GM18861 (cell line): ENCODE measurements around the gene SDK2.
"Not testable (repeated sequence)": the region's sequence is repeated elsewhere in the genome, so short reads cannot be mapped to it uniquely, and the experiment has no call there.

Source experiments
- ATAC-seq: cut with Tn5 transposase; IDR thresholded peaks from one replicate; pipeline ENCODE4 v1.9.1; 2021; ENCODE audit not compliant: unreplicated experiment

SDK2 gene

GRCh38 chr17:73311781-73312641, 332.2 kb downstream of the SDK2 start, which contains the start of gene CDC42EP4:
Gene CDC42EP4, minus strand, starts transcription at chr17:73312001. Its CDS starts 25,501 bp downstream, at chr17:73286500.
- peak; percentile 64 for ATAC-seq

- no peak for ATAC-seq
These were observed 332.8 kb downstream of the SDK2 start for GRCh38 chr17:73311428-73311780.

- ATAC-seq: no peak
These were observed 334.3 kb downstream of the SDK2 start for GRCh38 chr17:73309727-73310596.

GRCh38 chr17:73308959-73309358, 335.3 kb downstream of the SDK2 start:
- ATAC-seq: not testable (repeated sequence)

- no peak for ATAC-seq
These were observed 336.0 kb downstream of the SDK2 start for GRCh38 chr17:73308017-73308823.

- no peak for ATAC-seq
These were observed 337.1 kb downstream of the SDK2 start for GRCh38 chr17:73307130-73307529.

GRCh38 chr17:73305845-73306836, 338.1 kb downstream of the SDK2 start:
- no peak for ATAC-seq

- no peak for ATAC-seq
These were observed 339.1 kb downstream of the SDK2 start for GRCh38 chr17:73304971-73305812.

GRCh38 chr17:73304438-73304837, 339.8 kb downstream of the SDK2 start:
- ATAC-seq: no peak

GRCh38 chr17:73302189-73302588, 342.1 kb downstream of the SDK2 start:
- no peak for ATAC-seq

GRCh38 chr17:73301369-73301768, 342.9 kb downstream of the SDK2 start:
- no peak for ATAC-seq

- ATAC-seq: no peak
These were observed 343.9 kb downstream of the SDK2 start for GRCh38 chr17:73300392-73300791.

- ATAC-seq: no peak
These were observed 346.0 kb downstream of the SDK2 start for GRCh38 chr17:73297934-73298861.

- ATAC-seq: no peak
These were observed 350.7 kb downstream of the SDK2 start for GRCh38 chr17:73293480-73293911.

GRCh38 chr17:73293031-73293430, 351.2 kb downstream of the SDK2 start:
- ATAC-seq: no peak

GRCh38 chr17:73292031-73292531, 352.2 kb downstream of the SDK2 start:
- no peak for ATAC-seq

- ATAC-seq: peak; percentile 76
These were observed 352.9 kb downstream of the SDK2 start for GRCh38 chr17:73291260-73291801.
